Fibroblast of lung (primary cell): ENCODE measurements around the gene ZSWIM1. TPM values are rescaled to one million over a fixed set of nuclear protein-coding genes. Genes with fewer than 3 reads are reported as not detected.
"Not testable (repeated sequence)": the region's sequence is repeated elsewhere in the genome, so short reads cannot be mapped to it uniquely, and the experiment has no call there.

Experiments
- DNase-seq, 2 donors: peaks; one replicate each; pipeline versions ENCODE4 v3.0.0 to v3.0.0-alpha.2; 2010; ENCODE audit warnings: low read depth in 2 of 2
- H2AFZ ChIP-seq: 2 replicates; pipeline ENCODE4 v1.5.1; 2012; ENCODE audit warnings: low read length, control low read depth, inconsistent platforms
- H3K27ac ChIP-seq: 2 replicates; pipeline ENCODE4 v1.5.1; 2011; ENCODE audit warnings: low read length, control low read depth; ENCODE audit not compliant: insufficient read depth
- H3K27me3 ChIP-seq: 2 replicates; pipeline ENCODE4 v1.5.1; 2011; ENCODE audit warnings: mild to moderate bottlenecking, low read length; ENCODE audit not compliant: control insufficient read depth, insufficient read depth
- H3K36me3 ChIP-seq: 2 replicates; pipeline ENCODE4 v1.5.1; 2011; ENCODE audit warnings: low read length; ENCODE audit not compliant: control insufficient read depth, insufficient read depth
- H3K4me1 ChIP-seq: 2 replicates; pipeline ENCODE4 v1.5.1; 2011; ENCODE audit warnings: low read length; ENCODE audit not compliant: control insufficient read depth, insufficient read depth; ENCODE audit errors: extremely low read depth
- H3K4me2 ChIP-seq: 2 replicates; pipeline ENCODE4 v1.5.1; 2011; ENCODE audit warnings: low read length, control low read depth; ENCODE audit not compliant: insufficient read depth; ENCODE audit errors: extremely low read depth
- H3K4me3 ChIP-seq, 4 experiments: fragments of 200-600 bp in 1 of 4; sonication (generic) in 1 of 4; replicated peaks in 1 of 4; 2 replicates each; pipeline ENCODE4 v1.5.1; 2011 to 2016; ENCODE audit warnings: low read length in 4 of 4, low read depth in 3 of 4, mild to moderate bottlenecking in 3 of 4, control low read depth in 2 of 4, inconsistent platforms in 1 of 4, mixed read lengths in 1 of 4; ENCODE audit not compliant: insufficient read depth in 1 of 4; ENCODE audit errors: control extremely low read depth in 1 of 4
- H3K79me2 ChIP-seq: 2 replicates; pipeline ENCODE4 v1.5.1; 2012; ENCODE audit warnings: mild to moderate bottlenecking, low read length, inconsistent platforms; ENCODE audit not compliant: control insufficient read depth, insufficient read depth
- H3K9ac ChIP-seq: 2 replicates; pipeline ENCODE4 v1.5.1; 2011; ENCODE audit warnings: mild to moderate bottlenecking, low read length, control low read depth; ENCODE audit not compliant: insufficient read depth
- H3K9me3 ChIP-seq: 2 replicates; pipeline ENCODE4 v1.5.1; 2012; ENCODE audit warnings: low read depth, low read length; ENCODE audit not compliant: control insufficient read depth, insufficient read depth
- H4K20me1 ChIP-seq: 2 replicates; pipeline ENCODE4 v1.5.1; 2011; ENCODE audit warnings: low read length; ENCODE audit not compliant: control insufficient read depth, insufficient read depth; ENCODE audit errors: extremely low read depth
- EZH2 ChIP-seq: IDR thresholded peaks from 2 replicates; pipeline ENCODE4 v1.5.1; 2012; ENCODE audit warnings: low read length, control low read depth, mild to moderate bottlenecking; ENCODE audit errors: missing control alignments
- polyA plus RNA-seq, 2 donors: library from polyadenylated mRNA; depleted of rRNA in 1 of 2; stranded (reverse) in 1 of 2; unstranded in 1 of 2; fragments of >200 nt; gene quantifications; 2 replicates each; pipeline ENCODE4 v1.2.1, GENCODE V29; 2011 to 2012; ENCODE audit warnings: missing spikeins in 1 of 2
- total RNA-seq: library from RNA; depleted of rRNA; stranded (reverse); fragments of >200 nt; gene quantifications from 2 replicates; pipeline ENCODE4 v1.2.1, GENCODE V29; 2014
- TF ChIP-seq, protein P1 (sequence below), 2 donors: IDR thresholded peaks in 1 of 2; conservative IDR thresholded peaks in 1 of 2; 1 replicate in 1 of 2; 2 replicates in 1 of 2; pipeline ENCODE4 v1.5.1; 2011 to 2012; ENCODE audit warnings: low read length in 2 of 2, control low read depth in 1 of 2, inconsistent platforms in 1 of 2, low read depth in 1 of 2, mild to moderate bottlenecking in 1 of 2

The ZSWIM1 gene
- total and polyA plus RNA-seq, 2 donors (not counting 1 experiment from before 2014, with no cell fraction given), result 3.4 to 4.5 TPM

DNA sequence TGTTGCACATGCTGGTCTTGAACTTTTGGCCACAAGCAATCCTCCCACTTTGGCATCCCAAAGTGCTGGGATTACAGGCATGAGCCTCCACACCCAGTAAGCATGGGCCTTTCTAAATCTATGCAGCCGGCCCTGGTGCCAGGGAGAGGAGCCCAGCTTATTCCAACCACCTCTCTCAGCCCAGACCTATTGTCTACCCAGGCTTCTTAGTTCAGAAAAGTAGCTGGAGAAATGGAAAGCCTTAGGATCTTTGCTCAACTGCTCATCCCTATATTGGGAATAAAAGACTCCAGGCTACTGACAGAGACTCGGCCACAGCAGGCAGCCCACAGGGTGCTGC lies 45.7 kb downstream of the ZSWIM1 start:
- Histone ChIP-seq H3K27ac (no peak overlapping the region), H3K9ac (no peak overlapping the region), H4K20me1 (no peaks in the 10 kb centered on the region), H3K4me3 (no peak overlapping the region), H3K4me1 (peaks cover 5% of the 10 kb centered on the region), H2AFZ (no peak overlapping the region), H3K36me3 (no peaks in the 10 kb centered on the region), H3K4me2 (no peak overlapping the region), H3K27me3 (no peaks in the 10 kb centered on the region), H3K9me3 (no peaks in the 10 kb centered on the region), H3K79me2 (no peaks in the 10 kb centered on the region)
- no peak for DNase-seq
- TF ChIP-seq EZH2, result no peak
- TF ChIP-seq, protein P1, sequence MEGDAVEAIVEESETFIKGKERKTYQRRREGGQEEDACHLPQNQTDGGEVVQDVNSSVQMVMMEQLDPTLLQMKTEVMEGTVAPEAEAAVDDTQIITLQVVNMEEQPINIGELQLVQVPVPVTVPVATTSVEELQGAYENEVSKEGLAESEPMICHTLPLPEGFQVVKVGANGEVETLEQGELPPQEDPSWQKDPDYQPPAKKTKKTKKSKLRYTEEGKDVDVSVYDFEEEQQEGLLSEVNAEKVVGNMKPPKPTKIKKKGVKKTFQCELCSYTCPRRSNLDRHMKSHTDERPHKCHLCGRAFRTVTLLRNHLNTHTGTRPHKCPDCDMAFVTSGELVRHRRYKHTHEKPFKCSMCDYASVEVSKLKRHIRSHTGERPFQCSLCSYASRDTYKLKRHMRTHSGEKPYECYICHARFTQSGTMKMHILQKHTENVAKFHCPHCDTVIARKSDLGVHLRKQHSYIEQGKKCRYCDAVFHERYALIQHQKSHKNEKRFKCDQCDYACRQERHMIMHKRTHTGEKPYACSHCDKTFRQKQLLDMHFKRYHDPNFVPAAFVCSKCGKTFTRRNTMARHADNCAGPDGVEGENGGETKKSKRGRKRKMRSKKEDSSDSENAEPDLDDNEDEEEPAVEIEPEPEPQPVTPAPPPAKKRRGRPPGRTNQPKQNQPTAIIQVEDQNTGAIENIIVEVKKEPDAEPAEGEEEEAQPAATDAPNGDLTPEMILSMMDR (conservative IDR thresholded peaks at IDR 0.05 in 1 of 2, IDR thresholded peaks at IDR 0.05 in 1 of 2; ENCODE audit: low read depth in 1 of 2, low read length in 2 of 2), result no peak

GRCh38 chr20:45927071-45927878 lies 46.2 kb downstream of the ZSWIM1 start:
- TF ChIP-seq, protein P1 (conservative IDR thresholded peaks at IDR 0.05 in 1 of 2, IDR thresholded peaks at IDR 0.05 in 1 of 2; ENCODE audit: low read depth in 1 of 2, low read length in 2 of 2), result no peak
- no peak for TF ChIP-seq EZH2
- Histone ChIP-seq H3K9me3 (no peaks in the 10 kb centered on the region), H3K4me3 (no peak overlapping the region), H3K36me3 (no peaks in the 10 kb centered on the region), H3K4me2 (no peak overlapping the region), H3K9ac (no peak overlapping the region), H2AFZ (no peak overlapping the region), H3K27me3 (no peaks in the 10 kb centered on the region), H3K79me2 (no peaks in the 10 kb centered on the region), H4K20me1 (no peaks in the 10 kb centered on the region), H3K4me1 (peaks cover 5% of the 10 kb centered on the region), H3K27ac (no peak overlapping the region)
- DNase-seq, result no peak

DNA sequence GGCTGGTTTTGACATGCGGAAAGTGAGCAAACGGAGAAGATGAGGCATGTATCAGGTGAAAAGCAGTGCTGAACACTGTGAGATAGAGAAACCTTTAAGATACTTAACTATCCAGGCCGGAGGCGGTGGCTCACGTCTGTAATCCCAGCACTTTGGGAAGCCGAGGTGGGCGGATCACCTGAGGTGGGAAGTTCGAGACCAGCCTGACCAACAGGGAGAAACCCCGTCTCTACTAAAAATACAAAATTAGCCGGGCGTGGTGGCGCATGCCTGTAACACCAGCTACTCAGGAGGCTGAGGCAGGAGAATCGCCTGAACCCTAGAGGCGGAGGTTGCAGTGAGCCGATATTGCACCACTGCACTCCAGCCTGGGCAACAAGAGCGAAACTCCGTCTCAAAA lies 50.7 kb downstream of the ZSWIM1 start:
- not testable (repeated sequence) for H3K4me3 ChIP-seq, H3K4me2 ChIP-seq, H3K27ac ChIP-seq, H4K20me1 ChIP-seq, H3K9me3 ChIP-seq, H3K27me3 ChIP-seq, H3K9ac ChIP-seq, H2AFZ ChIP-seq, H3K4me1 ChIP-seq, DNase-seq, H3K36me3 ChIP-seq
- peaks cover 18% of the 10 kb centered on the region for H3K79me2 ChIP-seq
